RKO (cell line): ENCODE measurements around the gene NUAK1.

ENCODE experiments used
- DNase-seq: peaks from one replicate; pipeline ENCODE4 v3.0.0-alpha.2; 2016; ENCODE audit warnings: low spot score

Gene NUAK1

DNA sequence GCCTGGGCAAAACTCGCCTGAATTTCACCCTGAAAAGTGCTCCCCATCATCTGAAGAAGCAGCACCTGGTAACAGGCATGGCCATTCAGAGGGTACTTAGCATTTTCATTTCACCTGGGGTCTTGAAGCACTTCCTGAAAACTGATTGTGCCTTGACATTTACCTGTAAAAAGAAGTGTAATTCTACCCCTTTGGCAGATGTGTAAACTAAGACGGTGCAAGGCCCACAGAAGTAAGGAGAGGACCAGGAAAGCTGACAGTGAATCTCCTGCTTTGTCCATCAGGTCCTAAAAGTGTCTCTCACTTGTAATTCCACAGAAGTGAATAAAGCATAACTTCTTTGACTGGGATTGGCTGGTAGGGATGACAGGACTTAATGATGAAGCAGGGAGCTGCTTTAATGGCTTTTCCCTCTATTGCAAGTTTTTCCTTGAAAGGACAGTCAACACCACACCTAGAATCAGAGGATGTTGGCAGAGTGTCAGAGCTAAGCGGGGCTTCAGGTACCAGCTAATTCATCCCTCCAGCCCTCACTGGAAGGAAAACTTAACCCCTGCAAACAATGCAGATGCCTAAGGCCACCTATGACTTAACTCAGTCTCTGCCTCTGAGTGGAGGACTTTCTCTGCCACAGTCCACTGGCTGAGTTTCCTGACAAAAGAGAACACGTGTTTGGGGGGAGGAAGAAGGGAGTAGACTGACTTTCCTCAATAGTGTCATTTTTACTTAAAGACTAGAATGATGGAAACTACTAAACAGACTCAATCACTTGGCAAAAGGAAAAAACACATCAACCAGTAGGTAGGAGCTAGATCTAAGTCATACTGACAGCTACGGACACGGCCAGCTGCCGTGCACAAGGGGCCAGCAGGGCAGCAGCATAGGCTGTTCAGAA lies 74.7 kb downstream of the NUAK1 start:
- DNase-seq = no peak

DNA sequence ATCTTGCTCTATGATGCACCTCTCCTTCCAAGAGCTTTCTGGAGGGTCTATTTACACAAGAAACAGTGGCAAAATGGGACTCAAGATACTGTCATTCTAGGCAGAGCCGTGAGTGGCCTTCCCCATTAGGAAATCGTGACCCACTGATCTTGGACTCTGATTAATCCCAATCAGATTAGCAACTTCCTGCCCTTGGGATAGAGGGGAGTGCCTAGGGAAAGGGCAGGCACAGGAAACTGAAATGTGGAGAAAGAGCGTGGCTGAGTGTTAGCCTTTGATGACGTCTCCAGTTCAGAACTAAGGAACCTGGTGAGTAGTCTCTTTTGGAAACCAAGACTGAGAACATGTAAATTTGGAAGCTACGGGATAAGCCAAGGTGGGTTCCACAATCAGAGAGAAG lies 76.1 kb downstream of the NUAK1 start:
- no peak for DNase-seq

DNA sequence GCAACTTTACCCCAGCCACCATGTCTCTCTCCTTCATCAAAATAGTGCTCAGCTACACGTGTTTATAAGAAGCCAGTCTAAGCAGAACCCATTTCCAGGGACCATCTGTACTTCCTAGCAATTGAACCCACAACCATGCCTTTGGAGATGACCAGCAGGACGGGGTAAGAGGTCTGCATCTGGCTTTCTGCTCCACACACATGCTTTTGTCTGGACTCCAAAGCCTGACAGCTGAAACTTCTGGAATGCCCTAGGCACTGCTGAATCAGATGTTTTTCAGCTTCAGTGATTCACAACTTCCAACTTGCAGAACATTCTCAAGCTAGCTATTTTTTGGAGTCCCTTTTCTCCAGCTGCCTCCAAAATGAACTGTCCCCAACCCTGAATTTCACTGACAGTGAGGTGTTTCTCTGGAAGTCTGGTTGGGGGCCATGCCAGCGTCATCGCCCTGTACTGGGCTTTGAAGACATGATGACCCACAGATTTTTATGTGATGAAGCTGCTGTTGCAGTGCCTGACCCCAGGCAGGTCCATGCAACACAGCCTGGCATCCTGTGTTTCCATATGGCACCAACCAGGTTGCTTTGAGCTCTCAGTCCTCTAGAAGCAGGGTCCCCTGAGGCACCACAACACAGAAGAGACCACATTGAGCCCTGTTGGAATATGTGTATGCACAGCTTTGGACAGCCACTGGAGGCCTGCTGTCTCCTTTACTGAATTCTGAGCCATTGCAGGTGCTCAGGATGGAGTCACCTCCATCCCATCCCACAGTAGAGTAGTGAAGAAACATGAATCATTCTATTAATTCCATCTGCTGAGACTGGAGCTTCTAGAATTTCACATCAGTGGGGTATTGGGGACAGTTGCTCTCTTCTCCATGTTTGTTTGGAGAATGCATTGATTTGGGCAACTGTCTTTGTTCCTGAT lies 80.2 kb downstream of the NUAK1 start:
- no peak for DNase-seq

DNA sequence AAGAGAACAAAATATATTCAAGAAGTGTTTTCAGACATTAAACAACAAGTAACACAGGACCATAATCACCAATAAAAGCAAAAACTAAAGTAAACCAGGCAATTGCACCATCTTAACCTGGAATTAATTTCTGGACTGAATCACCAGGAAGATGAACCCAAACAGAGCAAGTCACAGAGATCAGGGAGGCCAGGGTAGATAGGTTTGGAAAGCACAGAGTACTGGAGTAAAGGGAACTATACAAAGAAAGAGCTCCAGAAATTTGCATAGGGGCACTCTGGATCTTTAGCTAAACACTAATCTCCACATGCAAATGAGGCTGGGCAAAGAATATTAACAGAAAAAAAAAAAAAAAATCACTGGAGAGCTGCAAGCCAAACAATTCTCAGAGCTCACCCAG lies 84.7 kb downstream of the NUAK1 start:
- no peak for DNase-seq

DNA sequence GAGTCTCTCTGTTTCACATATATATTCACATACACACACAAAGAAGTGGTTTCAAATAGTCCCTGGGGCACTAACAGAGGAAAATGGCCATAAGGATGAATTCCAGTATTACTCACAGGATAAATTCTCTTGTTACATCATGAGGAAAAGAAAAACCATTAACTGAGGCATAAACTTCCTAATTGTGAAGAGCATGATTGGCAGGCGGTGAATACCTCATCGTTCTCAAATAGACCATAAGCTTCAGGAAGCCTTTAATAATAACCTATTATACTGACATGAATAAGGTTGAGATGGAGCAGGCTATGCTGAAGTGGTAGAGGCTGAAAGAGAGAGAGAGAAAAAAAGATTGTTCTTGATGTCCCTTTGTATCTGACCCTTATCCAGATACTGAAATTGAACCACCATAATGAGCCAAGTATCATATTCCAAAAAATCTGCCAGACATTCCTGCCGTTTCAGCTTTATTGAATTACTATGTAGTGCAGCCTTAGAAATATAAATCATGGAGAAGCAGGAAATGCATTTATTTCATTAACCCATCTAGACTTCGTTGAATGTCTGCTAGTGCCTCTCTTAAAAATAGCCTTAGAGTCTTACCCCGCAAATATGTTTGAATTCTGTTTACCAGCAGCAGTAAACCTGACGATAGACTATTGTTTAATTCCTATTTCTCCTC lies 86.8 kb downstream of the NUAK1 start:
- no peak for DNase-seq

DNA sequence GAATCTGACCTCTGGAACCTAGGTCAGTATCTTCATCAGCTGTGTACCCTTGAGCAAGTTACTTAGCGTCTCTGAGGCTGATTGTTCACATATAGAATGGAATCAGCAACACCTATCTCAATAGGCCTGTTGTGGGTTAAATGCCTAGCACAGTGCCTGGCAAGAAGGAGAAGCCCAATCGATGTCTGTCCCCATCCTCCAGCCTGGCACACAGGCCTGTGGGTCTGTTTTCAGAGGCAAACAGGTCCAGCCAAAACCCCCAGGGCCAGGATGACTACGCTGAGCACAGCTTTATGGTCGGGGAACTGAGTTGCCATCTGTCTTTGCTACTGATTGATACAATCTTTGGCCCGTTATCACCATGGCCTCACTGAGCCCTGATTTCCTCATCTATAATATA lies 89.2 kb downstream of the NUAK1 start:
- DNase-seq = no peak

DNA sequence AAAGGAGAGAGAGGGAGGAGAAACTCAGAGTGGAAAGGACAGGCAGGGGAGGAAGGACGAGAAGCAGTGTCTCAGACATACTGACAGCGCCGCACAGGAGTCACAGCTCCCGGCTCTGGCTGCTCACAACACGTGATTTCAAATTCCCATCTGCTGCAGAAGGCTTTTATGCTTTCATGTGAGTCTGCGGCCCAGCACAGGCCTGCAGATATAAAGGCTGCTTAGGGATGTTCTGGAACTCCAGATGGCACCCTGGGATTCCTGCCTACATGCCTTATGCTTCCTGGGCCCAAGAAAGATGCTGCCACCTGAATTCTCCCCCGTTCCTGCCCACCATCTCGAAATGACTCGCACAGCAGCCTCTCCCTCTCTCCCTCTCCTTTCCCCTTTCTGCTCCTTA lies 89.6 kb downstream of the NUAK1 start:
- no peak for DNase-seq

DNA sequence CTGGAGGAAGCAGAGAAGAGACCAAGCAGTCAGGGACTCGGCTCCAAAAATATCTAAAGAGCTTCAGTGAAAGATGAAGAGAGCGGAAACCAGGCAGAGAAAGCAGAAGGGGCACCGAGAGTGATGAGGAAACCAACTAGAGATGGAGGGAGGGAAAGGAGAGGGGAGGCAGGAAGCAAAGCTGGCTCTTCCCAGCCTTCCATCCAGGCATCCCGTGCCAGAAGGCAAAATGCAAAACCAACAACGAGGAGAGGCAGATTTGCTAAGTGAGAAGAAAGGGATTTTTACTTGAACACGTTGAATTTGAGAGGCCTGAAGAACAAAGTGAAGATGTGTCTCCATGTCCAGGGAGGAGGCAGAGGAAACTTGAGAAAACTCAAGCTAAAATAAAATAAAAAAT lies 90.1 kb downstream of the NUAK1 start:
- no peak for DNase-seq

DNA sequence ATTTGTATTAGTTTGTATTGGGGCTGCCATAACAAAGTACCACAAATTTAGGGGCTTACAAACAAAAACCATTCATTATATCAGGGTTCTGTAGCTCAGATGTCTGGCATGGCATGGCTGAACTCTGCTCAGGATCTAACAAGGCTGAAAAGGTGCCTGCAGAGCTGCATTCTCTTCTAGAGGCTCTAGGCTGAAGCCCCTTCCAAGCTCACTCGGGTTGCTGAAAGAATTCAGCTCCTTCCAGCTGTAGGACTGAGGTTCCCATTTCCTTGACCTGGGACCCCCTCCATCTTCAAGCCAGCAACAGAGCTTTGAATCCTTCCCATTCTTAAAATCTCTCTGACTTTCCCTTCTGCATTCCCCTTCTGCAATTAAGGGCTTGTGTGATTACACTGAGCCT lies 90.7 kb downstream of the NUAK1 start:
- DNase-seq = no peak

DNA sequence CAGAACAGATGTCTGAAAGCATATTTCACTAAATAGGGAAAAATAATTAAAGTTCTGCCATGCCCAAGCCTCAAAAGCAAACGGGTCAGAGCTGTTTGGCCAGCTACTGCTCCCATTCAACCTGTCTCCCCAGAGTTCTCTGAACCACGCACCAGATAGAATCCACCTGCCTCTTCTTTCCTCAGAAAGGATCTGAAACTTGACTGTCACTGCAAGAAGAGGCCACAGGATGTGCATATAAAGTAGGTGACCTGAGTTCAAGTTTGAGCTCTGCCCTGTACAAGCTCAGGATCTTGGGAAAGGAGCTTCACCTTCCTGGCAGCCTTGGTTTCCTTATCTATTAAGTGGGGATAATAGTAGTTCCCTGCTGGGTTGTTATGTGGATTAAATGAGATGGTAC lies 91.8 kb downstream of the NUAK1 start:
- no peak for DNase-seq

DNA sequence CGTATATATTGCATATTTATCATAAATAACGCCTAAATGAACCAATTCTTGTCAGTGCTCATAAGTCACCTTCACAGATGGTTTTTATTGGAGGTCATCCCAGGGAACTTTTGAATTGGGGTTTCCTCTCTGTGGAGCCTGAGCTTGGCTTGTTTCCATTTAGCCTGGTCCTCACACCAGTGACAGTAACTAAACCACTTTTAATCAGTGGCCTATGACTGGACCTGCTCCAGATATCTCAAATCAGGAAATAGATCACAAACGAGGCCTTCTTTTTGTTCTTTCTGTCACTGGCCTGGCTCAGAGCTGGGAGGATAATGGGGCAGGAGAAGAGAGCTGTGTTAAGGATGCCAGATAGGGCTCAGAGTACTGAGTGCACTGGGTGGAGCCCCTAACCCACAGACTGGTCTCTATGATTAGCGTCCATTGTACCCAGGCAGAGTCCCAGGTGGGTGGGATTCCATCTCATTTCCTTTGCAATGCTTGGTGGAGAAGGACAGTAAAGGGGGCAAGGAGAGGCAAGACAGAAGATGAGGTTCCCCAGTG lies 92.4 kb downstream of the NUAK1 start:
- DNase-seq = no peak

DNA sequence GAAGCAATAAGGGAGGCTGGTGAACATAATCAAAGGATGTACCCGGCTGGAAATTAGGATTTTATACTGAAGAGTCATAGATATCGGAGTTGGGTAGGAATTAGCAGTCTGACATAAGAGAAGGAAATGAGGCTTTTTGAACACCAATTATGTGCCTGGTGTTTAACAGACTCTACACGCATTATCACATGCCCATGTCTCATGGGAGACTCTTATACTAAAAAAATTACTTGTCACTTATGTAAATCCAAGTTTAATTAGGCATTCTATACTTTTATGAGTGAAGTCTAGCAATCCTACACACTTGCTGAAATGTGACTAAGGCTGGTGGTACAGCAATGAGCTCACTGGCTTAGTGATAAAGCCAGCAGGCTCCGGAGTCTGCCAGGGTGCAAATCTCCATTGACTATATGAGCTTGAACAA lies 93.5 kb downstream of the NUAK1 start:
- no peak for DNase-seq

DNA sequence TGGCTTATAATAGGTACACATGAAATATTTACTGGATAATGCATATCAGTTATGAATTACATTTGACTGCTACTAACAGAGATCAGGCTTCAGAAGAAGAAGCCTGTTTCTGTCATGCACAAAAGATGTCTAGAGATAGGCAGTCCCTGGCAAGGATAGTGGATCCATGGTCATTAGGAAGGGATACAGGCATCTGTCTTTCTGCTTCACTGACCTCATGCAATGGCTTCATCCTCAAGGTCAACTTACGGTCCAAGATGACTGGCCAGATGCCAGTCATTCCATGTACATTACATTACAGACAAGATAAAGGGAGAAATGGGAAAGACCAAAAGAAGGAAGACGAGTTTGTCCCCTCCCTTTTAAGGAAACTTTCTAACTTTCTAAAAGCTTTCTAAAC lies 94.0 kb downstream of the NUAK1 start:
- no peak for DNase-seq

DNA sequence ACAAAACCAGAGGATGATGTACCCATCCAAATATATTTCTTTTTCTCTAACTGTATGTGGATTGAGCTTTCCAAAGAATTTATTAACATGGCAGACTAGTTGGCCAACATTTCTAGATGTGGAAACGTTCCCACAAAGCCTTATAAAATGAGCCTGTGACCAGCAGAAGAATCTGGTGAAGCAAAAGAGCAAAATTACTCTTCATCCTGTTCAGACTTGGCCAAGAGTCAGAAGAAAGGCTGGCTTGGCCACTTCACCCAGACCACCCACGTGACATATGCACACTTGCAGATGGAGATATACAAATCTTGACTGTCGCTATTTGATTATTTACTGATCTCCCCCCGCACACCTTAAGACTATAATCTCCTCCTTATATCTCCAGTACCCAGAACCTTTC lies 96.7 kb downstream of the NUAK1 start:
- no peak for DNase-seq

DNA sequence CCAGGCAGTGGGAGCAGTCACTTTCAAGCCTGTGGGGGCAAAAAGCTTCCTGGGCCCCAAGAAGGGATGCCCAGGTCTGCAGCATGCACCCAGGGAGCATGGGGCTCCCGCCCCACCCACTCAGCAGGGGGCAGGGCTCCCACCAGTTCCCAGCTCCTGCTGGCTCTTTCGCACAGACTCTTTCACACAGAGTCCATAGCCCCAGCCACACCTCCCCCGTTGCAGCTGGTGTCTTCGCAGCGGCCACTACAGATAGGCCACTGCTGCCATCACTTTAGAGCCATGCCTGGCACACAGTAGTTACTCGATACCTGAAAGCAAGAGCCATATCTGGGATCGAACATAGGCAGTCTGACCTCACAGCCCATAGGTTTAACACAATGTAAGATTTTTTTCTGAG lies 98.2 kb downstream of the NUAK1 start:
- DNase-seq = no peak

DNA sequence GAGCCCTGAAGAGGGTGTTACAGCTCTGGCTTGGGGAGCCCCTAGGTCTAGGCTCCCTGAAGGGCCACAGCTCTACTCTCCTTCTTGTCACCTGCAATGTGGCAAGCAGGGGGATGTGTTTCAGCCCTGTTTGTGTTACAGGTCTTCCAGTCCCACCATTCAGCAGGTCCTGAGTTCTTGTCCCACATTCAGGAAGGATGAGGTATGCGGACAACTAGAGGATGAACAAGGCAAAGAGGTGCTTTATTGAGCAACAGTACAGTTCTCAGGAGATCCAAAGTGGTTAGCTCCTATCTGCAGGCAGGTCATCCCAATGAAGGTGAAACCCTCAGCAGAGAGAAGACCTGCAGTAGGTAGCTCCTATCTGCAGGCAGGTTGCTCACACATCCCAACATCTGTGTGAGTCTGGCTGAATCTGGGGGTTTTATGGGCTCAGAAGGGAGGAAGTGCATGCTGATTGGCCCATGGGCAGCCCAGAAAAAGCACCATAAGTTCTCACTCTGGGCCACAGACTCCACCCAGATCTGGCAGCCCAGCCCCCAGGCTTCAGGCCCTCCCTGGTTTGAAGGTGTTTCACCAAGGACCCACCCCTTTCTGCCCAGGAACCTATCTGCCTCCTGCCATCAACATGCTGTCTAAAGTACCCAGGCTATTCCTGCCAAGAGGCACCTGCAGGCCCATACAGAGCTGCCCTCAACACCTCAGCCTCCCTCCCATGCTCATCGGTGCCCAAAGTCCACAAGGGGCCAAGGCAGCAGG lies 98.9 kb downstream of the NUAK1 start:
- DNase-seq = no peak

DNA sequence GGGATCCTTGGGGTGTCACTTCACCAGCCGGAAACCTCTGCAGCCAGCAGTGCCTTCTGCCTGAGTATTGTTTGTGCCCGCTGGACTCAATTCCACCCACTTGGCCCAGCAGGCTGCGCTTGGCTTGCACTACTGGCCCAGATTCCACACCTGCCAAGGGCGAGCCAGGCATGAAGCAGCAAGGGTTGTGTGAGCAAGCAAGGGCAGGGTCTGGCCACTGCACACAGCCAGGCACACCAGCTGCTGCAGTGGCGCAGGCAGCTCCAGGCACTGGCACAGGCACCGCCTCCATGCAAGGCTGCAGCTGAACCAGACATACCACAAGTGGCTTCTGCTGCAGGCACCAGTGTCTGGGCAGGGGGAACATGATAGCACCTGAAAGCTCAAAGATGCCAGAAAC lies 99.5 kb downstream of the NUAK1 start:
- DNase-seq = no peak

DNA sequence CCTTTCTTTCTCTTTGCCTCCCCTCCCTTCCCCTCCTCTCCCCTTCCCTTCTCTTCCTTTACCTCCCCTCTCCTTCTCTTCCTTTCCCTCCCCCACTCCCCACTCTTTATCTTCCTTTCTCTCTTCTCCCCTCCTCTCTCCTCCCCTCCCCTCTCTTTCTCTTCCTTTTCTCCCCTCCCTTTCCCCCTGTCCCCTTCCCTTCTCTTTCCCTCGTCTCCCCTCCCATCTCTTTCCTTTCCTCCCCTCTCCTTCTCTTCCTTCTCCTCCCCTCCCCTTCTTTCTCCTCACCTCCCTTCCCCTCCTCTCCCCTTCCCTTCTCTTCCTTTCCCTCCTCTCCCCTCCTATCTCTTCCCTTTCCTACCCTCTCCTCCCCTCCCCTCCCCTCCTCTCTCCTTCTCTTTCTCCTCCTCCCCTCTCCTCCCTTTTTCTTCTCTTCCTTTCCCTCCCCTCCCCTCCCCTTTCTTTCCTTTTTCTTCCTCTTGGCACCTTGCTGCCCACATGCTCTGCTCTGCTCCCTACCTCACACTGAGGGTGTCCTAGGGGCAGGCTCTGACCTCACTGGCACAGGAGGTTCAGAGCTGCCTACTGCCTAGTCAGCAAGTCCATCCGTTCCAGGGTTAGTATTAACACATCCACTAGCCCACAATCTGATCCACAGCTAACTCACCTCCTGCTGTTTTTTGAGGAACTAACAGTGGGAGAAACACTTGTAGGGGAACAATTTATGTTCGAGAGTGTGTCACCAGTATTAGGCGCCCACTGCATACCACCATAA lies 101.0 kb downstream of the NUAK1 start:
- no peak for DNase-seq

DNA sequence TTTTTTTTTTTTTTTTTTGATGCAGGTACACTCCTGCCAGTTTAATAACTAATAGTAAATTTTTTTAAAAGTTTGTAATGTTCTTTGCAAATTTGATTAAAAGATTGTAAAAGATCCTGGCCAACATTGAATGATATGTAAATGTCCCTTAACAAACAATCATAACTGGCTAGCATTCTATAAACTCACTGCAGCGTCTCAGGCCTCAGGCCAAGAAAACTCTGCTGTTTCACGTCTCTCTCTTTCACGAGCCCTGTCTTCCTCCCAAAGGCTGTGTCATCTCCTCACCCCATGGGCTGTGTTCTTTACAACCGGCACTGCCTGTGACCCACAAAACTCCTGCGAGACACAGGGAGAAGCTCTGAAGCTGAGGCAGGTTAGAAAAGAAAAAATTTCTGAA lies 103.3 kb downstream of the NUAK1 start:
- DNase-seq = no peak

DNA sequence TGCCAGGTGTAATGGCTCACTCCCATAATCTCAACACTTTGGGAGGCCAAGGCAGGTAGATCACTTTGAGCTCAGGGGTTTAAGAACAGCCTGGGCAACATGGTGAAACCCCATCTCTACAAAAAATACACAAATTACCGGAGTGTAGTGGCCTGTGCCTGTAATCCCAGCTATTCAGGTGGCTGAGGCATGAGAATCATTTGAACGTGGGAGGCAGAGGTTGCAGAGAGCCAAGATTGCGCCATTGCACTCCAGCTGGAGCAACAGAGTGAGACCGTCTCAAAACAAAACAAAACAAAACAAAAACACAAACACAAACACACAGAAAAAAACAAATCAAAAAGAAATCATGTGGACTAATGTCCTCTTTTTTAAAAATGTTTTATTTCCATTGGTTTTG lies 104.4 kb downstream of the NUAK1 start:
- no peak for DNase-seq

DNA sequence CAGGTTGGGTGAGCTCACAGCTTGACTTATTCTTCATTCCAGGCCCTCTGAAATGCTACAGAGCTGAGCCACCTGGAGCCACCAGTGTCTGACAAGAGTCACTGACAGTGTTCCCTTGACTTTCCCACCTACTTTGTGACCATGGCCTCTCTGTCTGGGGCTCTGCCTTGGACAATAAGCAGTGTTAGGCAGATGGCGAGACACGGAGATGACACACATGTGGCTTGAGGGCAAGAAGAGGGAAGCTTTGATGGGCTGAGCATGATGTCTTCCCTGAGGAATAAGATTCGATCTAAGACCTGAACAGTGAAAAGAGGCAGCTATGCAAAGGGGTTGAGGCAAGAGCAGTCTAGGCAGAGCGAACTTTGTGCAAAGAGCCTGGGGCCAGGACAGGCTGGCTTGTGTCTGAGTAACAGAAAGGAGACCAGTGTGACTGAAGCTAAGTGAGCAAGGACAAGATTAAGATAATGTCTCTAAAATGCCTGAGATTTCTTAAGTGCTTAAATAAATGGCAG lies 105.5 kb downstream of the NUAK1 start:
- DNase-seq = no peak
